GM12874 (cell line): ENCODE data around the gene COL21A1.

Source experiments
- TF ChIP-seq, protein P1 (sequence below): IDR thresholded peaks from 2 replicates; pipeline ENCODE4 v1.5.1; 2011; ENCODE audit warnings: low read depth, mild to moderate bottlenecking, control low read depth, low read length, moderate library complexity; ENCODE audit not compliant: insufficient read depth

Gene COL21A1

DNA sequence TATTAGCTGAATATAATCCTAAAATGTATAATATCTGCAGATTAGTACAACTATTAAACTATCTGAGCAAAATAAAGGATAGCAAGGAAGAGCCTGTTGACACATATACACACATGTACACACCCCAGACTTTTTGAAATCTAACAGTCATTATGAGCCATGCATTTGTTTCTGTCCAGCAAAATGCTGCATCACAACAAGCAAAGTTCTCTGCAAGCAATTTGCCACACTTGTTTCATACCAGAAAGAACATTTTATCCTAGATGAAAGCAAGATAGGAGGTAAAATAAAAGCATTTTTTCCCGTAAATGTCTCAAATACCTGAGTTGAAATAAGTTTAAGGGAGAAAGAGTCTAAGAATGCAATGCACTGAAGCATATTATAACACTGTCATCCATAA, 145.2 kb downstream of the COL21A1 start:
- TF ChIP-seq, protein P1, sequence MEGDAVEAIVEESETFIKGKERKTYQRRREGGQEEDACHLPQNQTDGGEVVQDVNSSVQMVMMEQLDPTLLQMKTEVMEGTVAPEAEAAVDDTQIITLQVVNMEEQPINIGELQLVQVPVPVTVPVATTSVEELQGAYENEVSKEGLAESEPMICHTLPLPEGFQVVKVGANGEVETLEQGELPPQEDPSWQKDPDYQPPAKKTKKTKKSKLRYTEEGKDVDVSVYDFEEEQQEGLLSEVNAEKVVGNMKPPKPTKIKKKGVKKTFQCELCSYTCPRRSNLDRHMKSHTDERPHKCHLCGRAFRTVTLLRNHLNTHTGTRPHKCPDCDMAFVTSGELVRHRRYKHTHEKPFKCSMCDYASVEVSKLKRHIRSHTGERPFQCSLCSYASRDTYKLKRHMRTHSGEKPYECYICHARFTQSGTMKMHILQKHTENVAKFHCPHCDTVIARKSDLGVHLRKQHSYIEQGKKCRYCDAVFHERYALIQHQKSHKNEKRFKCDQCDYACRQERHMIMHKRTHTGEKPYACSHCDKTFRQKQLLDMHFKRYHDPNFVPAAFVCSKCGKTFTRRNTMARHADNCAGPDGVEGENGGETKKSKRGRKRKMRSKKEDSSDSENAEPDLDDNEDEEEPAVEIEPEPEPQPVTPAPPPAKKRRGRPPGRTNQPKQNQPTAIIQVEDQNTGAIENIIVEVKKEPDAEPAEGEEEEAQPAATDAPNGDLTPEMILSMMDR: no peak

DNA sequence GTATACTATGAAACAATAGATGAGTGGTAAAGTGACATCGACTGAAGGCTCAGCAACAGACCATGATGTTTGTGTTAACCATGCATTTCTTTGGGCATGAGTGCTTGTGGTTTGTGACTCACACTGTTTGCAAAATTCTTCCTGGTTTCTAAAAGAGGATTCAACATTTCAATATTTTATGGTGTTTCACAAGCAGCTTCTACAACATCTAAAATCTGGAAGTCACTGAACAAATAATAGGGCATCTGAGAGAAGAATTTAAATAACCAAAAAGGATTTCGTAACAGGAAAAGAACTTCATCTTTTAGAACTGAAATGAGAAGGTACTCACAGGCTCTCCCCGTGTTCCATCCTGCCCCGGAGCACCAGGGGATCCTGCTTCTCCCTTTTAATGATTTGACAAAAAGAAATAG, 146.2 kb downstream of the COL21A1 start:
- TF ChIP-seq, protein P1: no peak

GRCh38 chr6:56096946-56097621, 150.3 kb downstream of the COL21A1 start:
- TF ChIP-seq, protein P1: no peak

DNA sequence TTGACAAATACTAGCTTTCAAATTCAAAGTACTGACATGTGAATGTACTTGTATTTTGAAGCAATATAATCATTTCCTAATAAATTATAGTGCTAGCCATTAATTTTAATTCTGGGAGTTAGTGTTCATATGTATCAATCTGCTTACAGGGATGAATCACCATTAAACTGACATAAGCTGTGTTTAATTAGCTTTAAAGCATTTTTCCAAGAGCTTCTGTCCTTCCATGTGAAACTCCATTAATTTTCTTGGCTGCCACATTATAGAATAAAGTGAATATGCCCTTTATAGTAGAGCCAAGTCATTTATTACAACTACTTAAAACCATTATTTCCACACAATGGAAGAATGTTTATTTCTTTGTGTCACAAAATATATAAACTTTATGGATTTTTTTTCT, 150.8 kb downstream of the COL21A1 start:
- TF ChIP-seq, protein P1: no peak

- TF ChIP-seq, protein P1: no peak
Observed at GRCh38 chr6:56093776-56094175, 153.6 kb downstream of the COL21A1 start.

DNA sequence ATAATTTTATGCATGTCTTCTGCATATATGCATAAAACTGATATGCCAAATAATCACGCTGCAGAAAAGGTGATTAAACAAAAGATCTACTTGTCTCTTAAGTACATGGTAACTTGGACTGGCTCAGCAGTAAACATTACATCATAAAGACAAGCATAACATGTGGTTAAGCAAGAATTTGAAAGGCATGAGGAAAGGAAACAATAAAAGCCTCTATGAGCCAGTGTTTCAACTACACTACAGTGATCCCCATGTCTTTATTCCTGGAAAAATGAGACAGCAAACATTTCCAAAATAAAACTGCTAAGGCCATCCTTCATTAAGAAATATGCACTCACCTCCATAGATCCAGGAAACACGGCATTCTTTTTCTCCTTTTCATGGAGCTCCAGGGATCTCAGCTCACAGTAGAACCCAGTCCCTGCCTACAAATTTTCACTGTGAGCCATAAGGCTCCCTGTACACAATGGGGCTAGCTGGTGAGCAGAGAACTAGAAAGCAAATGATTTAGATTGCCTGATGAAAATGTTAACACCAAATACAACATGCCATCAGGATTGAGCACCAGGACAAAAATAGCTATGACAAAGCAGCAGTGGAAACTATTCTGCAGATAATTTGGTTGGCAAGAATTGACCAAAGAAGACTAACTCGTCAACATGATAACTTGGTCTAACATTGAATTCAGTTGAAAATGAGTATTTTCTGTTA, 156.1 kb downstream of the COL21A1 start:
- TF ChIP-seq, protein P1: no peak

GRCh38 chr6:56088641-56089040, 158.7 kb downstream of the COL21A1 start:
- TF ChIP-seq, protein P1: no peak
